Cardiac septum (tissue), 1 donor: ENCODE measurements around the gene MEIG1. TPM values are rescaled to one million over a fixed set of nuclear protein-coding genes. Genes with fewer than 3 reads are reported as not detected.
"Not testable (repeated sequence)": the region's sequence is repeated elsewhere in the genome, so short reads cannot be mapped to it uniquely, and the experiment has no call there.

Source experiments
- DNase-seq: peaks from one replicate; pipeline ENCODE4 v3.0.0-alpha.2; 2020; ENCODE audit warnings: low spot score
- intact Hi-C: fragments of 100-400 bp; cut with DNase I; formaldehyde crosslinking; loops from one replicate; pipeline ENCODE4 v1.14.0; 2022
- long read RNA-seq: library from polyadenylated mRNA; unstranded; transcript quantifications from one replicate; pipeline ENCODE4 v2.0.0, GENCODE V29; 2021
- total RNA-seq: library from RNA; stranded (reverse); fragmentation: NEBNext Ultra II Directional; extraction: Animal tissue kit (Norgen Biotek cat#: 25700); gene quantifications from one replicate; pipeline ENCODE4 v1.2.1, GENCODE V29; 2021
- donor health status: DM: no; HTN: no; CAD: no.

The MEIG1 gene, protein sequence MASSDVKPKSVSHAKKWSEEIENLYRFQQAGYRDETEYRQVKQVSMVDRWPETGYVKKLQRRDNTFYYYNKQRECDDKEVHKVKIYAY
- 0.54 TPM for total RNA-seq
- long read RNA-seq = 0 reads

DNA sequence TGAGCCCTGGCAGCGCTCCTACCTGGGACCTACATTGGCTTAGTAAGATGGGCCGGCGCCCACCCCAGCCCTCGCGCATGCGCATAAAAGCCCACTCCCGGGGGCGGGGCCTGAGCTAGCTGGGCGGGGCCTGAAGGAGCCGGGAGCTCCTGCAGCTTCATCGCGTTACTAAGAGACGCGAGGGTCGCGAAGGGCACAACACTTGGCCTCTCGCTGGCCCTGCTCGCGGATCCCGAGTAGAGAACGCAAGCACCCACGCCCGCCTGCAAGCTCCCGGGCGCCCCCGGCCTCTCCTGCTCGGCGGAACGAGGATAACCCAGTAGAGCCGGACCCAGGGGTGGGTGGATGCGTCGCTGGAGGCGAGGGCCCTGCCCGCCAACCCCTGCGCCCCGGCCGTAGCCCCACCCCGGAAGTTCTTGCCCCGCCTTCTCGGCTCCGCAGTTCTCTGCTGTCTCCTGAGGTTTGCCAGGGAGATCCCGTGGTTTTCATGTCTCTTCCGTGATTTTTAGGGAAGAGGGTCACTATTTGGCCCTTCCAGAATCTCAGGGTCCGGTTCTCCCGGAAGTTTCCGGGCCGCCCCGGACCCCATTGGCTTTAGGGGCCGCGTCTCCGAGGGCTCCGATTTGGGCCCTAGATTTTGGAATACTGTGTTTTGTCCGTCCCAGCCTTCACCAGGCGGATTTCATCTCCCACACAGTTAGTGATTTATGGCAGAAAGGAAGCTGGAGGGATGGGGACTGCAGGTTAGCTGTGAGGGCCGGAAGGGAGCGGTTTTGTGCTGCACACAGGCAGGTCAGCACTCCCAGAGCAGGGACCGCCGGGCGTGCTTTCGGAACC, at the start of gene MEIG1:
MEIG1 (plus strand) TSS at position 168 of the 837 bp plus-strand sequence. CDS start 7,081 bp downstream, outside the sequence.
- peak; percentile 95 for DNase-seq
- intact Hi-C loops = loop anchor here (5.0 kb wide), 1 partner anchor 82 kb away; the partner anchor contains the start of gene SUV39H2

DNA sequence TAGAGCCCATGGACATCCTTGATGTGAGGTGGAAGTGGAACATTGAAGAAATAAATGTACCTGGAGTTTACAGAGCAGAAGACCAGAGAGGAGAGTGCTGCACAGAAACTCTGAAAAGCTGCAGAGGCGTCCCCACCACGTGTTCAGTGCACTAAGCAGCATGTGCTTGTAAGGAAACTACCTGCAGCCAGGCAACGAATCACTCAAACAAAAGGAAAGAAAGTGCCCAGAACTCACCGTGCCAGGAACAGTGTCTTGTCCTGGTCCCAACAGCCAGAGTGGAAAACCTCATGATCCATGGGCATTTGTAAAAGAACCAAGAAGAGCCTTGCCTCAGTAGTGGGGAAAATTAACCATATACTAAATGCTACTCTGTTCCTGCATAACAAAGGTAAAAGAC, 48.2 kb upstream of the MEIG1 start:
- no peak for DNase-seq
- intact Hi-C loops = no loop called here

DNA sequence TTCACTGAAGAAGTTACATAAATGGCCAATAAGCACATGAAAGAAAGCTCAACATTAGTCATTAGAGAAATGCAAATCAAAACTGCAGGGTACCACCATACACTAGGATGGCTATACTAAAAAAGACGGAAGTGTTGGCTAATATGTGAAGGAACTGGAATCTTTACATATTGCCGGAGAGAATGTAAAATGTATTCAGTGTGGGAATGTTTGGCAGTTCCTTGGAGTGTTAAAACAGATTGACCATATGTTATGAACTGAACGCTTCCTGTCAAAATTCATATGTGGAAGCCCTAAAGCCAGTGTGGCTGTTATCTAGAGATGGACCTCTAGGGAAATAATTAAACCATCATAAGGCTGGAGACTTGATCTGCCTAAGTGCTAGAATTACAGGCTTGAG, 47.4 kb upstream of the MEIG1 start:
- intact Hi-C loops = no loop called here
- DNase-seq = no peak

DNA sequence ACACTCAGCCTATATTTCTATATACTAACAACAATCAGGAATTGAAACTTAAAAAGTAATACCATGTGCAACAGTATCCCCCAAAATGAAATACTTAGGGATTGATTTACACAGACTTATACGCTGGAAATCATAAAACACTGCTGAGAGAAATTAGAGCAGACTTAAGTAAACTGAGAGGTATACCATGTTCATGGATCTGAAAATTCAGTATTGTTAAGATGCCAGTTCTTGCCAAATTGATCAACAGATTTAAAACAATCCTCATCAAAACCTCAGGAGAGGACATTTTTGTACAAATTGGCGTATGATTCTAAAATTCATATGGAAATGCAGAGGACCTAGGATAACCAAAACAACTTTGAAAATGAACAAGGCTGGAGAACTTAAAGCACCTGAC, 42.6 kb upstream of the MEIG1 start:
- no peak for DNase-seq
- intact Hi-C loops = no loop called here

DNA sequence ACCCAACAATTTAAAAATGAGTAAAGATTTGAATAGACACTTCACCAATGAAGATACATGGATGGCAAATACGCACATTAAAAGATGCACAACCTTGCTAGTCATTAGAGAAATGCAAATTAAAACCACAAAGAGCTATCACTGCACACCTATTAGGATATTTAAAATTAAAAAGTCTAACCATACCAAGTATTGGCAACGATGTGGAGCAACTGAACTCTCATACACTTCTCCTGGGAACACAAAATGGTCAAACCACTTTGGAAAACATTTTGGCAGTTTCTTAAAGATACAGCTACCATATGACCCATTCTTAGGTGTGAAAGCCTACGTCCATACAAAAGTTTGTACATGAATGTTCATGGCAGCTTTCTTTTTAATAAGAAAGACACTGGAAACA, 41.4 kb upstream of the MEIG1 start:
- intact Hi-C loops = no loop called here
- no peak for DNase-seq

DNA sequence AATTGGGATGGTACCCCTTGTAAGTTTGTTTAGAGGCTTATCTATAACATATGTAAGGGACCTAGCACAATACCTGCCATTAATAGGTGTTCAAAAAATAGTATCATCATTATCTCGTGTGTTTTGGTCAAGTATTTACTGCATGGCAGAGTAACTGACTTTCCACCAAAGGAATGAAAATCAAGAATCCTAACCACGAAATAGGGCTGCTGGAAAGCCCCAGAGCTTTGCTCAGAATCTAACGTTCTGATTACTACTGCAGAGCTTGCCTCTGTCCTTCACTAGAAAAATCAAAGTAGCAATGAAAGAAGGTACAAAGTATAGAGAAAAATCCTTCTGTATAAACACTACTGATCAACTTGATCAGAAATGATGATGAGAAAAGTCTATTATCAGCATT, 40.2 kb upstream of the MEIG1 start:
- DNase-seq = no peak
- intact Hi-C loops = no loop called here

DNA sequence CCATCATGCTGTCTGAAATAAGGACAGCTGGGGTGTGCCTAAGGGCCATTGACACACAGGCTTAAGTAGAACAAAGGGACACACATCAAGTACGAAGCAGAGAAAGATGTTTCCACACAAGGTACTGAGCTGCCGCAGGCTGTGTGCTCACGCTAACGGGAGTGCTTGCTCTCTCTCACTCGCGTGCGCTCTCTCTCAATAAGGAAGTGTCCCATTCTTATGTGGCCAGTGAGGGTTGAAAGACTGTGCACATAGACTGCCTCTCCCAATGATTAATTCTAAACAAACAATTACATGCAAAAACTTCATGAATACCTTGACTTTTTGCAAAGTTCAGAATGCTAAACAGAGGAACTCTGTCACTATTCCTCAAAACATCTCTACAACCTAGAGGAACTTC, 35.2 kb upstream of the MEIG1 start:
- intact Hi-C loops = no loop called here
- no peak for DNase-seq

DNA sequence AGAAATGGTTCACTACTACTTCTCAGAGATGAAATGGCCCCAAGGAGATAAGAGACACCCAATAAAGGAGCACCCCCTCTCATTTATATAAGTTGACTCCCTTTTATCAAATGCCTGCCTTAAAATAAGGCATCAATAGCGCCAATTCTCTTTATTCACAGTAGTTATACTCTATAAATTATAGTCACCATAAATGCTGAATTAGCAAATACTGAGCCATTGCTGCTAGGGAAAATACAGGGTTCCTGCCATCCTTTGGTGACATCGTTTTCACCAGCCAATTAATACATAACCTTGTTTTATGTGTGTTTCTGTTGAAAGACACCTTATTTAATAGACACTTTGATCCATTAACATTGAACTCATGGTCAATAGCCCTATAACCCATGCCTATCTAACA, 33.9 kb upstream of the MEIG1 start:
- no peak for DNase-seq
- intact Hi-C loops = no loop called here

DNA sequence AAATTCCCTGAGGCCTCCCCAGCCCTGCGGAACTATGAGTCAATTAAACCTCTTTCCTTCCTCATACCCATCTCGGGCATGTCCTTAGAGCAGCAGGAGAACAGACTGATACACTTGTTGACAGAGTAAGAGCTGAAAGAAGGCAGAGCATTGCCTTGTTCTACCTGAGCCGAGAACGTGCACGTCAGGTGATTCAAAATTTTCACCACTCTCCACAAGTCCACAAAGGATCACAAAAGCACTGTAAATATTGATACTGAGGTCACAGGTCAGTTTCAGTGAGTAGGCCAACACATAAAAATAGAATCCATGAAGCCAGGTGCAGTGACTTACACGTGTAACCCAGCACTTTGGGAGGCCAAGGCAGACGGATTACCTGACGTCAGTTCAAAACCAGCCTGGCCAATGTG, 33.1 kb upstream of the MEIG1 start:
- no peak for DNase-seq
- intact Hi-C loops = no loop called here

DNA sequence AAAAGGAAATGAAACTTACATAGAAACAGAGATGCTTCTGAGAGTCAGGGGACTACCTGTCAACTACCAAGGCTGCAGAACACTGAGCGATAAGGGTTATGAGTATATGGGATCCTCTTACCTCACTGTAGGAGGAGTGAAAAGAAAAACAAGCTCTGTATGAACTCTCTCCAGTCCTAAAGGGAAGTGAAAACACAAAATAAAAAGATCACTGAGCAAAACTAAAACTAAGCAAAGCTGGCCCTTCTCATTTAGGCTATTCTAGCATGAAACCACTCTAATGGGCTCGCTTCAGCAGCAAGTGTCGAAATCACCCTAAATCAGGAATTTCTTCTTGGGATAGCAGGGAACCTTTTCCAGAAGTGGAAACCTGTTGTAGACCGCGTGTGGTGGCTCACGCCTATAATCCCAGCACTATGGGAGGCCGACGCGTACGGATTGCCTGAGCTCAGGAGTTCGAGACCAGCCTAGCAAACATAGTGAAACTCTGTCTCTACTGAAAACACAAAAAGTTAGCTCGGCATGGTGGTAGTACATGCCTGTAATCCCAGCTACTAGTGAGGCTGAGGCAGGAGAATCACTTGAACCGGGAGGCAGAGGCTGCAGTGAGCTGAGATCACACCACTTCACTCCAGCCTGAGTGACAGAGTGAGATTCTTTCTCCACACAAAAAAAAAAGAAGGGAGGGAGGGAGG, 32.3 kb upstream of the MEIG1 start:
- no peak for DNase-seq
- intact Hi-C loops = no loop called here

DNA sequence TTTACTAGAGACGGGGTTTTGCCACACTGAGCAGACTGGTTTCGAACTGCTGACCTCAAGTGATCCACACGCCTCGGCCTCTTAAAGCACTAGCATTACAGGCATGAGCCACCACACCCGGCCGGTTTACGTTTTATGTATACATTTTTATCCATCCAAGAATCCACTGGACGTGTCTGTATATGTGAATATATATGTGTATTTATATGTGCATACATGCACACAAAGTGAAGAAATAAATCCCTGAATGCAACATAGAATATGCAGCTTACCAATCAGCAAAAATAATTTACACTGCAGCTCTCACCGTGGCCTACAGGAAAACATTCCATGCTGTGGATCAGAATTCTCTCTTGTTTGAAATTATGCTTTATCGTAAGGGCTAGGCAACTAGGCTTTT, 28.6 kb upstream of the MEIG1 start:
- intact Hi-C loops = no loop called here
- DNase-seq = no peak

DNA sequence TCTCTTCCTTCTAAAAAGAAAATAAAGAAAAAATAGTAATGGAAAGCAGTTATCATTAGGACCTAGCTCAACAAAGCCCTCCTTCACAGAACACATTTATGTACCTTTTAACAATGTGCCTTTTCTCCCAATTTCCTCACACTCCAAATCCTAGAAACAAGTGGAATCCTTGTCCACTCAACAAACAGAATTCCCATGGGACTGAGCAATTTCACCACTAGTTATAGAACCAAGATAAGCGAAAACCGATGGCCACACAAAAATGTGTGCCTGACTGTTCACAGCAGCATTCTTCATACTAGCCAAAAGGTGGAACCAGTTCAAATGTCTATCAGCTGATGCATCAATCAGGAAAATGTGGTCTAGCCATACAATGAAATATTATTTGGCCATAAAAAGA, 22.6 kb upstream of the MEIG1 start:
- intact Hi-C loops = no loop called here
- no peak for DNase-seq

DNA sequence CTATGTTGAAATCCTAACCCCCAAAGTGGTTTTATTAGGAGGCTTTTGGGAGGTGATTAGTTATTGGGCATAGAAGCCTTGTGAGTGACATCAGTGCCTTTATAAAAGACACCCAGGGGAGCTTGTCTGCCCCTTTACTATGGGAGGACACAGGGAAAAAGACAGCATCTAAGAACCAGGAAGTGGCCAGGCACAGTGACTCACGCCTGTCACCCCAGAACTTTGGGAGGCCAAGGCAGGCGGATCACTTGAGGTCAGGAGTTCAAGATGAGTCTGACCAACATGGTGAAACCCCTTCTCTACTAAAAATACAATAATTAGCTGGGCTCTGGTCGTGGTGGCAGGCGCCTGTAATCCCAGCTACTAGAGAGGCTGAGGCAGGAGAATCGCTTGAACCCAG, 20.2 kb upstream of the MEIG1 start:
- intact Hi-C loops, DNase-seq: not testable (repeated sequence)

DNA sequence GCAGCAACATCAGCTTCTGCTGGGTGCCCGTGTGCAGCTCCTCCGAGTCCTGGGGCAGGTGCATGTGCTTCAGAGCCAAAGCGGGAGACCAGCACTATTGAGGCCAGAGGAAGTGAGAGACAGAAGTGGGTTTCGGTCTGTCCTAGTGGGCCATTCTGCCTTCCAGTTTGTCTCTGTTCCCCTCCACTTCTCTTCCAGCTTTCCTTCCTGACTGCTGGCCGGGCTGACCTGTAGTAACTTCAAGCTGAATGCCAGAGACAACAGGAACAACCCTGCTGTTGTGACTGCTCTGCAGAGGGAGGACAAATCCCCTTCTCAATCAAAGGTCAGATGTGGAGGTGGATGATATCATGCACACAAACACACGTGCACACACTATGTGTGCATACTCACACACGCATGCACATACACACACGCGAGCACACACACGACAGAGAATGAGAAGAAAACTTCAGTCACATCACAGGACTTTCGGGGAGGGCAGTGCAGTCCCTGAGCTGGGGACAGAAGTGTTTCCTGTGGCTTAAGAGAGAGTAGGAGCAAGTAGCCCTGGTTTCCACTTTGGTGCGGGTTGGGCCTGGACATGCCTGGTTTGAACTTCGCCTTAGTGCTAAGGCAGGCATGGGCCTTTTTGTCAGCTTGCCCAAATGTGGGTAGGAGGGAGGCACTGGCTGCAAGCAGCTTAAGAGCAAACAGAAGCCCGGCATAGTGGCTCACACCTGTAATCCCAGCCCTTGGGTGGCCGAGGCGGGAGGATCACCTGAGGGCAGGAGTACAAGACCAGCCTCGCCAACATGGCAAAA, 16.8 kb upstream of the MEIG1 start:
- DNase-seq, intact Hi-C loops: not testable (repeated sequence)

DNA sequence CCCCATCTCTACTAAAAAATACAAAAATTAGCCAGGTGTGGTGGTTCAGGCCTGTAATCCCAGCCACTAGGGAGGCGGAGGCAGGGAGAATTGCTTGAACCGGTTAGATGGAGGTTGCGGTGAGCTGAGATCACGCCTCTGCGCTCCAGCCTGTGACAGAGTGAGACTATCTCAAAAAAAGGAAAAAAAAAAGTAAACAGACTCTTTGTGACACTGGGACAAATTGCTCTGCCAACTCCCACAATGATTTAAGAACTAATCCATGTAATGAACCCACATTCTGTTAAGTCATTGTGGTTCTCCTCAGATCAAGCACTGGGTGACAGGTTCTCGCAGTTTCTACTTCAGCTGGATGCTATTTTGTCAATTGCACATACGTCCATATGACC, 16.2 kb upstream of the MEIG1 start:
- DNase-seq, intact Hi-C loops: not testable (repeated sequence)

DNA sequence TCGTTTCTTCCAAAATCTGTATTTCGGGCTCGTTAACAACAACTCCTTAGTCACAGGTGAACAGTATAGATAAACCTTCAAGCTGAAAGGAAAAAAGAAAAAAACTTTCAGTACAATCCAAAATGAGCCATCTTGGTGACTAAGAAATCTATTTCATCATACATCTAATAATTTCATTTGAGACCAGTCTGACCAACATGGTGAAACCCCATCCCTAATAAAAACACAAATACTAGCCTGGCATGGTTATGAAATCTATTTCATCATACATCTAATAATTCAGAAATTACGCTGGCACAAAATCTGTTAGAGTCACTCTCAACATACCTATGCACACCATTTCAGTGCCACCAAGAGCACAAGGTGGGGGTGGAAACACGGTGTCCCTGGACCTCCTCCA, 14.1 kb upstream of the MEIG1 start:
- no peak for DNase-seq
- intact Hi-C loops = no loop called here

DNA sequence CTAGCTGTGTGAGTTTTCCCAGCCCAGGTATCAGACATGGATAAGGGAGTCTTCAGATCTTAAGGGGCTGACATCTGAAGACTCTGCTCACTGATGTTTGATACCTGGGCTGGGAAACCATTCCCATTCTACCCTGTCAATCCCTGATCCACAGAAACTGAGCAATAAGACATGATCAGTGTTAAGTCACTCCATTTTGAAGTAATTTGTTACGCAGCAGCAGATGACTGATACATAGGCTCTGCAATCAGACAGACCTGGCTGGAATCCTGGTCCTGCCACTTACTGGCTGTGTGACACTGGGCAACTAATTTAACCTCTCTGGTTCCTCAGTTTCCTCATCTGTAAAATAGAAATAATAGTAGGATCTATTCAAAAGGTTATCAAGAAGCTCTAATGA, 11.9 kb upstream of the MEIG1 start:
- no peak for DNase-seq

DNA sequence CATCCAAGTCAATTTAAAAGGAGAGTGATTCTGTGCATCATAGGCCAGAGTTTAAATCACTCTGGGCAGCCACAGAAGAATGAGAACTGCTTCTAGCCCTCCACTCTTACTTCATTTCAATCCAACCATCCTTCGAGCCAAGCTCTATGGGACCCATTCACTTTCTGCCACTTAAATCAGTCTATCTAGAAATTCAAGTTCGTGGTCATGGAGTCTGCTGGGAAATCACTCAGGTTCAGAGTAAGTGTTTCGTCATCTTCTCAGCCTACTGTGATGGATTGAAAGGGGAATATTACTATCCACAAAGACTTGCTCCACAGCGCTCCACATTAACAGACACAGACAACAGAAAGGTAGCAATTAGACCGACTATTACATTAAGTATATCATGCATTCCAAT, 9.9 kb upstream of the MEIG1 start:
- intact Hi-C loops = no loop called here
- DNase-seq = no peak

More for the DNA sequence above, 11.9 kb upstream of the MEIG1 start:
- intact Hi-C loops = no loop called here

DNA sequence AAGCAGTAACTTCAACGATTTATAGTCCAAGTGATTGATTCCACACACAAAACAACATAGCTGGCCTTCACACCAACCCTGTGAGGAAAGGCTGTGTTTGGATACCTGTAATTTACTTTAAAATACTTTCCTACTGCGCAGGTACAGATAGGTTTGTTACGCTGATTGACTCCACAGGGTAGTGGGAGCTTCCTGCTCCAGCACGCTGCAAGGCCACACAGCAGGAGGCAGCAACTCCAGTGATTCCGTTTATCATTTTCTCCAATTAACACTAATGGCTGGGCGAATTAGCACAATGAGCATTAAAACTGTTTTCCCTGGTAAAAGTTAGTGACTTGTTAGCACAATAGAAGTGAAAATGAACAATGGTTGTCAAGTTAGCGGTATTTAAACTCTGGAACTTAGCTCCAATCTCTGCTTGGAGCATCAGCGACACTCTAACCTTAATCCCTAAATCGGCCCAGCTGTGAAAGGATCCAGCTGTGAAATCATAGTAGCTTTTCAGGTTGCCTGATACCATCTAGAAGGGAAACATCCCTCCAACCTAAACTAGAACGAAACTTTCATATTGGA, 6.3 kb upstream of the MEIG1 start:
- no peak for DNase-seq
- intact Hi-C loops = loop anchor here (5.0 kb wide), 2 partner anchors 116 to 144 kb away; partner anchors contain the start of genes CDNF, HSPA14, MSANTD7 and RPP38
